HG03066 (cell line): Measurements from ENCODE around the gene GAPDHS.

ENCODE experiments used
- ATAC-seq: cut with Tn5 transposase; IDR thresholded peaks from one replicate; pipeline ENCODE4 v1.9.1; 2021; ENCODE audit warnings: low read depth; ENCODE audit not compliant: unreplicated experiment

GAPDHS gene

GRCh38 chr19:35578707-35579106 is 45.5 kb downstream of the GAPDHS start:
- no peak for ATAC-seq

GRCh38 chr19:35582760-35583159 is 49.5 kb downstream of the GAPDHS start:
- no peak for ATAC-seq

GRCh38 chr19:35585848-35586247 is 52.6 kb downstream of the GAPDHS start, which contains the start of gene PMIS2:
TSS of gene PMIS2 (plus strand) at chr19:35586173. CDS start at chr19:35586260, 87 bp downstream.
- no peak for ATAC-seq

GRCh38 chr19:35587321-35587720 is 54.1 kb downstream of the GAPDHS start:
- no peak for ATAC-seq

- no peak for ATAC-seq
Measured at GRCh38 chr19:35590875-35591274, 57.6 kb downstream of the GAPDHS start.

GRCh38 chr19:35592226-35592625 is 59.0 kb downstream of the GAPDHS start:
- no peak for ATAC-seq
